ENCODE data around the gene FANCM. TPM values are rescaled to one million over a fixed set of nuclear protein-coding genes. Genes with fewer than 3 reads are reported as not detected.

Gene FANCM
- total RNA-seq, 3 donors from 2014 or later, result 8.2 to 17.4 (median 8.5) TPM

GRCh38 chr14:45150386-45150890 is 14.7 kb downstream of the FANCM start:
- DNase-seq (ENCODE audit: low spot score in 2 of 2), result no peak
- TF ChIP-seq POLR2AphosphoS5 (IDR thresholded peaks at IDR 0.05) (no peak), POLR2A (IDR thresholded peaks at IDR 0.05) (no peak), CTCF (IDR thresholded peaks at IDR 0.05) (no peak)
- intact Hi-C loops (cut with DNase I; ENCODE audit: low total_unique reads), result no loop called here
- Histone ChIP-seq H3K36me3 (no peaks in the 10 kb centered on the region), H3K27me3 (no peaks in the 10 kb centered on the region), H3K4me1 (no peaks in the 10 kb centered on the region), H3K4me3 (no peak overlapping the region), H3K27ac (no peak overlapping the region), H3K9me3 (no peaks in the 10 kb centered on the region)

GRCh38 chr14:45156067-45156466 is 20.3 kb downstream of the FANCM start:
- Histone ChIP-seq H3K27me3 (no peaks in the 10 kb centered on the region), H3K27ac (no peak overlapping the region), H3K4me1 (no peaks in the 10 kb centered on the region), H3K36me3 (no peaks in the 10 kb centered on the region), H3K9me3 (no peaks in the 10 kb centered on the region), H3K4me3 (no peak overlapping the region)
- intact Hi-C loops (cut with DNase I; ENCODE audit: low total_unique reads), result no loop called here
- no peak for DNase-seq (ENCODE audit: low spot score in 2 of 2)
- no peak for TF ChIP-seq POLR2AphosphoS5 (IDR thresholded peaks at IDR 0.05)
- TF ChIP-seq CTCF (IDR thresholded peaks at IDR 0.05), result no peak
- no peak for TF ChIP-seq POLR2A (IDR thresholded peaks at IDR 0.05)

GRCh38 chr14:45169906-45170305 is 34.2 kb downstream of the FANCM start:
- no peak overlapping the region for H3K27ac ChIP-seq
- TF ChIP-seq CTCF (IDR thresholded peaks at IDR 0.05), result no peak
- no peak for TF ChIP-seq POLR2AphosphoS5 (IDR thresholded peaks at IDR 0.05)
- TF ChIP-seq POLR2A (IDR thresholded peaks at IDR 0.05), result no peak
- H3K27me3 ChIP-seq, result no peaks in the 10 kb centered on the region
- DNase-seq (ENCODE audit: low spot score in 2 of 2), result no peak
- no peaks in the 10 kb centered on the region for H3K9me3 ChIP-seq
- H3K4me3 ChIP-seq, result no peak overlapping the region
- intact Hi-C loops (cut with DNase I; ENCODE audit: low total_unique reads), result no loop called here
- H3K36me3 ChIP-seq, result peaks cover 4% of the 10 kb centered on the region
- no peaks in the 10 kb centered on the region for H3K4me1 ChIP-seq

- no peaks in the 10 kb centered on the region for H3K9me3 ChIP-seq
- H3K27me3 ChIP-seq, result no peaks in the 10 kb centered on the region
- H3K4me1 ChIP-seq, result no peaks in the 10 kb centered on the region
- H3K4me3 ChIP-seq, result no peak overlapping the region
- no peak for DNase-seq (ENCODE audit: low spot score in 2 of 2)
- no peaks in the 10 kb centered on the region for H3K36me3 ChIP-seq
- intact Hi-C loops (cut with DNase I; ENCODE audit: low total_unique reads), result no loop called here
- H3K27ac ChIP-seq, result no peak overlapping the region
- TF ChIP-seq CTCF (IDR thresholded peaks at IDR 0.05) (no peak), POLR2A (IDR thresholded peaks at IDR 0.05) (no peak), POLR2AphosphoS5 (IDR thresholded peaks at IDR 0.05) (no peak)
These were observed 41.3 kb downstream of the FANCM start for GRCh38 chr14:45177076-45177475.

GRCh38 chr14:45181329-45181728 is 45.6 kb downstream of the FANCM start:
- Histone ChIP-seq H3K27ac (no peak overlapping the region), H3K9me3 (no peaks in the 10 kb centered on the region), H3K4me1 (no peaks in the 10 kb centered on the region), H3K36me3 (no peaks in the 10 kb centered on the region), H3K4me3 (no peak overlapping the region), H3K27me3 (no peaks in the 10 kb centered on the region)
- DNase-seq (ENCODE audit: low spot score in 2 of 2), result no peak
- intact Hi-C loops (cut with DNase I; ENCODE audit: low total_unique reads), result no loop called here
- TF ChIP-seq POLR2AphosphoS5 (IDR thresholded peaks at IDR 0.05), result no peak
- no peak for TF ChIP-seq CTCF (IDR thresholded peaks at IDR 0.05)
- no peak for TF ChIP-seq POLR2A (IDR thresholded peaks at IDR 0.05)

All from breast epithelium (tissue), 4 donors.